Stimulated activated CD4-positive, alpha-beta T cell treated with anti-CD3 and anti-CD28 coated beads, Interleukin-12 subunit alpha, Interleukin-12 subunit beta, amount 100 ng/mL, for 4 hours (primary cell): ENCODE results near the gene USP17L21.
A peak's percentile ranks its signal among the peaks of the same experiment; 100 is the strongest.
"Not testable (repeated sequence)": the region's sequence is repeated elsewhere in the genome, so short reads cannot be mapped to it uniquely, and the experiment has no call there.

Source experiments
- DNase-seq: peaks from one replicate; pipeline ENCODE4 v3.0.0-alpha.2; 2020

The USP17L21 gene

GRCh38 chr4:9262572-9262971, at the start of gene USP17L21:
TSS of gene USP17L21 (plus strand) at chr4:9262872. CDS start at chr4:9262872, 0 bp downstream.
- not testable (repeated sequence) for DNase-seq

GRCh38 chr4:9214701-9215100, 48.0 kb upstream of the USP17L21 start:
- DNase-seq: not testable (repeated sequence)

GRCh38 chr4:9215105-9215504, 47.6 kb upstream of the USP17L21 start, which contains the start of gene USP17L11:
TSS of gene USP17L11 (plus strand) at chr4:9215405. CDS start at chr4:9215405, 0 bp downstream.
- not testable (repeated sequence) for DNase-seq

- not testable (repeated sequence) for DNase-seq
Observed at GRCh38 chr4:9219852-9220251, 42.8 kb upstream of the USP17L21 start, which contains the start of gene USP17L12. TSS of gene USP17L12 (plus strand) at chr4:9220152. CDS start at chr4:9220152, 0 bp downstream.

- not testable (repeated sequence) for DNase-seq
Observed at GRCh38 chr4:9224596-9224995, 38.1 kb upstream of the USP17L21 start, which contains the start of gene USP17L13. TSS of gene USP17L13 (plus strand) at chr4:9224896. CDS start at chr4:9224896, 0 bp downstream.

- DNase-seq: not testable (repeated sequence)
Observed at GRCh38 chr4:9230249-9230648, 32.4 kb upstream of the USP17L21 start.

GRCh38 chr4:9234085-9234484, 28.6 kb upstream of the USP17L21 start, which contains the start of gene USP17L15:
TSS of gene USP17L15 (plus strand) at chr4:9234385. CDS start at chr4:9234385, 0 bp downstream.
- DNase-seq: not testable (repeated sequence)

GRCh38 chr4:9238461-9238860, 24.2 kb upstream of the USP17L21 start:
- DNase-seq: not testable (repeated sequence)

GRCh38 chr4:9243579-9243978, 19.1 kb upstream of the USP17L21 start, which contains the start of gene USP17L17:
TSS of gene USP17L17 (plus strand) at chr4:9243879. CDS start at chr4:9243879, 0 bp downstream.
- DNase-seq: not testable (repeated sequence)

- peak; percentile 0 for DNase-seq
Observed at GRCh38 chr4:9247953-9248680, 14.6 kb upstream of the USP17L21 start, which contains the start of gene USP17L18. TSS of gene USP17L18 (plus strand) at chr4:9248630. CDS start at chr4:9248630, 0 bp downstream.

GRCh38 chr4:9253078-9253477, 9.6 kb upstream of the USP17L21 start, which contains the start of gene USP17L19:
TSS of gene USP17L19 (plus strand) at chr4:9253378. CDS start at chr4:9253378, 0 bp downstream.
- not testable (repeated sequence) for DNase-seq

- DNase-seq: not testable (repeated sequence)
Observed at GRCh38 chr4:9257824-9258223, 4.8 kb upstream of the USP17L21 start, which contains the start of gene USP17L20. TSS of gene USP17L20 (plus strand) at chr4:9258124. CDS start at chr4:9258124, 0 bp downstream.

- DNase-seq: not testable (repeated sequence)
Observed at GRCh38 chr4:9267319-9267718, 4.6 kb downstream of the USP17L21 start, which contains the start of gene USP17L22. TSS of gene USP17L22 (plus strand) at chr4:9267619. CDS start at chr4:9267619, 0 bp downstream.

GRCh38 chr4:9271719-9272118, 9.0 kb downstream of the USP17L21 start:
- peak; percentile 4 for DNase-seq
